Measurements from ENCODE around the gene LGALS3BP.

- TF ChIP-seq, protein P1, sequence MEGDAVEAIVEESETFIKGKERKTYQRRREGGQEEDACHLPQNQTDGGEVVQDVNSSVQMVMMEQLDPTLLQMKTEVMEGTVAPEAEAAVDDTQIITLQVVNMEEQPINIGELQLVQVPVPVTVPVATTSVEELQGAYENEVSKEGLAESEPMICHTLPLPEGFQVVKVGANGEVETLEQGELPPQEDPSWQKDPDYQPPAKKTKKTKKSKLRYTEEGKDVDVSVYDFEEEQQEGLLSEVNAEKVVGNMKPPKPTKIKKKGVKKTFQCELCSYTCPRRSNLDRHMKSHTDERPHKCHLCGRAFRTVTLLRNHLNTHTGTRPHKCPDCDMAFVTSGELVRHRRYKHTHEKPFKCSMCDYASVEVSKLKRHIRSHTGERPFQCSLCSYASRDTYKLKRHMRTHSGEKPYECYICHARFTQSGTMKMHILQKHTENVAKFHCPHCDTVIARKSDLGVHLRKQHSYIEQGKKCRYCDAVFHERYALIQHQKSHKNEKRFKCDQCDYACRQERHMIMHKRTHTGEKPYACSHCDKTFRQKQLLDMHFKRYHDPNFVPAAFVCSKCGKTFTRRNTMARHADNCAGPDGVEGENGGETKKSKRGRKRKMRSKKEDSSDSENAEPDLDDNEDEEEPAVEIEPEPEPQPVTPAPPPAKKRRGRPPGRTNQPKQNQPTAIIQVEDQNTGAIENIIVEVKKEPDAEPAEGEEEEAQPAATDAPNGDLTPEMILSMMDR (IDR thresholded peaks at IDR 0.05) = no peak
- peak in 1 of 2 donors; percentile 43 for TF ChIP-seq POLR2A (IDR thresholded peaks at IDR 0.05)
Observed at GRCh38 chr17:78979780-78980623, at the start of gene LGALS3BP.
